NOMO-1 treated with DMSO at 0.1 percent for 48 hours (cell line): Measurements from ENCODE around the gene SF3A1.
A peak's percentile ranks its signal among the peaks of the same experiment; 100 is the strongest.

Experiments
- DNase-seq: peaks from one replicate; lab custom pipeline; 2025; ENCODE audit not compliant: unreplicated experiment; lab: John Stamatoyannopoulos, UW

The SF3A1 gene

GRCh38 chr22:30386960-30387827 is 30.5 kb upstream of the SF3A1 start, which contains the start of gene RNF215:
Gene RNF215 (minus strand): TSS chr22:30387411. CDS start chr22:30387313, 98 bp downstream.
- DNase-seq, result peak; percentile 54

- no peak for DNase-seq
Observed at GRCh38 chr22:30386608-30386959, 29.9 kb upstream of the SF3A1 start.

- no peak for DNase-seq
Observed at GRCh38 chr22:30385942-30386341, 29.2 kb upstream of the SF3A1 start.

GRCh38 chr22:30383061-30383460 is 26.4 kb upstream of the SF3A1 start:
- DNase-seq, result no peak

GRCh38 chr22:30382340-30382739 is 25.6 kb upstream of the SF3A1 start:
- no peak for DNase-seq

- no peak for DNase-seq
Observed at GRCh38 chr22:30381264-30381663, 24.6 kb upstream of the SF3A1 start.

GRCh38 chr22:30380011-30380410 is 23.3 kb upstream of the SF3A1 start:
- no peak for DNase-seq

GRCh38 chr22:30375312-30375849 is 18.7 kb upstream of the SF3A1 start:
- no peak for DNase-seq

GRCh38 chr22:30373331-30374325 is 16.9 kb upstream of the SF3A1 start:
- DNase-seq, result no peak

GRCh38 chr22:30372915-30373314 is 16.2 kb upstream of the SF3A1 start:
- peak; percentile 72 for DNase-seq

GRCh38 chr22:30371981-30372380 is 15.3 kb upstream of the SF3A1 start:
- no peak for DNase-seq

- DNase-seq, result no peak
Observed at GRCh38 chr22:30371321-30371720, 14.6 kb upstream of the SF3A1 start.

GRCh38 chr22:30370641-30371230 is 14.0 kb upstream of the SF3A1 start:
- no peak for DNase-seq

GRCh38 chr22:30368420-30368819 is 11.7 kb upstream of the SF3A1 start:
- no peak for DNase-seq

- no peak for DNase-seq
Observed at GRCh38 chr22:30365891-30366290, 9.2 kb upstream of the SF3A1 start.

- no peak for DNase-seq
Observed at GRCh38 chr22:30362651-30363281, 6.1 kb upstream of the SF3A1 start.

GRCh38 chr22:30361916-30362650 is 5.4 kb upstream of the SF3A1 start:
- no peak for DNase-seq

- no peak for DNase-seq
Observed at GRCh38 chr22:30358541-30358940, 1.8 kb upstream of the SF3A1 start.

GRCh38 chr22:30357650-30358215 is 1.0 kb upstream of the SF3A1 start:
- DNase-seq, result no peak

GRCh38 chr22:30357236-30357570 is 509 bp upstream of the SF3A1 start:
- no peak for DNase-seq
